ENCODE data around the gene GSN.

The GSN gene

DNA sequence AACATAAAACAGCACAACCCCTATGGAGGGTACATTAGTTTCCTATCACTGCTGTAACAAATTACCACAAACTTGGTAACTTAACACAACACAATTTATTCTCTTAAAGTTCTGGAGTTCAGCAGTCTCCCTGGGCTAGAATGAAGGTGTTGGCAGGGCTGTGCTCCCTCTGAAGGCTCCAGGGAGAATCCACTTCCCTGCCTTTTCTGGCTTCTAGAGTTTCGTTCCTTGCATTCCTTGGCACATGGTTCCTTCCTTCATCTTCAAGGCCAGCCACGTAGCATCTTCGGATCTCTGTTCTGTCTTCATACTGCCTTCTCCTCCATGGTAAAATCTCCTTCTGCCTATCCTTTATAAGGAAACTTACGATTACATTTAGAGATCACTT lies 25.0 kb upstream of the GSN start:
- H3K27me3 ChIP-seq (ENCODE audit: control insufficient read depth in 2 of 2, insufficient read depth in 2 of 2, low read length in 2 of 2) = no peaks in the 10 kb centered on the region
- H3K9ac ChIP-seq (ENCODE audit: low read depth in 1 of 2, low read length in 2 of 2) = no peak overlapping the region
- H3K4me3 ChIP-seq (ENCODE audit: low read length in 2 of 2) = no peak overlapping the region
- no peak overlapping the region for H3K27ac ChIP-seq (ENCODE audit: low read depth in 2 of 2, low read length in 2 of 2)
- H3K4me1 ChIP-seq (ENCODE audit: control insufficient read depth in 2 of 2, insufficient read depth in 2 of 2, low read length in 2 of 2) = no peaks in the 10 kb centered on the region
- peaks cover 2% of the 10 kb centered on the region in 2 donors for H3K9me3 ChIP-seq (ENCODE audit: control insufficient read depth in 2 of 2, low read length in 2 of 2)
- no peaks in the 10 kb centered on the region for H3K36me3 ChIP-seq (ENCODE audit: control insufficient read depth in 2 of 2, insufficient read depth in 2 of 2, low read length in 2 of 2)

DNA sequence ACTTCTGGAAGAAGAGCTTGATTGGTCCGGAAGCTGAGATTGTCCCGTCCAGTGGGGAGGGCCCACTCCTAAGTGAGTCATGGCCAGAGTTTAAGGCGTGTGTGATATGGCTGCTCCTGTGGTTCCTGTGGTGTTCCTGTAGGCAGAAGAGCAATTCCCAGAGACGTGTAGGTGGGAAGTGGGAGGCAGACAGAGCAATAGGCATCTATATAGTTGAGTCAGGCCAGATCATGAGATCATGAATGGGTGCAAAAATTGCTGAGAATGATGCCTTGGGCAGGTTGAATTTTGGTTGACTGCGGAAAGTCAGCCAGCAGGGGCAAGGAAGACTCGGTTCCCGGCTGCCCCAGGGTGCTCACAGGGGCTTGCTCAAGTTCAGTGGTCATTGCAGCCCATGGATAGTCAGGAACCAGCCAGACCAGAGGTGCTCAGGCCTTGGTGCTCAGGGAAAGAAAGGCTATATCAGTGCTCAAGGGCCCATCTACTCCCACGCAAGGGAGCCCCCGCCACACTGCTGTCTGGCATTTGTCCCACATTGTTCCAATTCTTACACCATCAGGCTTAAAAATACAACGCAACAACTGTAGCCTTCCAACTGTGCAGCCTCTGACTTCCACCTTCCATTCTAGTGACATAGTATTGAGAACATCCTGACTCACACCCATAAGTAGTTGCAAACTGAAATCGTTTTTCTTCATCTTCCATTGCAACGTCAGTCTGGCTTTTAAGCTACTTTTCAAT lies 21.0 kb upstream of the GSN start:
- H3K27ac ChIP-seq (ENCODE audit: low read depth in 2 of 2, low read length in 2 of 2) = no peak overlapping the region
- no peaks in the 10 kb centered on the region for H3K4me1 ChIP-seq (ENCODE audit: control insufficient read depth in 2 of 2, insufficient read depth in 2 of 2, low read length in 2 of 2)
- H3K27me3 ChIP-seq (ENCODE audit: control insufficient read depth in 2 of 2, insufficient read depth in 2 of 2, low read length in 2 of 2) = no peaks in the 10 kb centered on the region
- no peak overlapping the region for H3K4me3 ChIP-seq (ENCODE audit: low read length in 2 of 2)
- H3K9ac ChIP-seq (ENCODE audit: low read depth in 1 of 2, low read length in 2 of 2) = no peak overlapping the region
- no peaks in the 10 kb centered on the region for H3K36me3 ChIP-seq (ENCODE audit: control insufficient read depth in 2 of 2, insufficient read depth in 2 of 2, low read length in 2 of 2)
- H3K9me3 ChIP-seq (ENCODE audit: control insufficient read depth in 2 of 2, low read length in 2 of 2) = peaks cover 2% of the 10 kb centered on the region in 2 donors

DNA sequence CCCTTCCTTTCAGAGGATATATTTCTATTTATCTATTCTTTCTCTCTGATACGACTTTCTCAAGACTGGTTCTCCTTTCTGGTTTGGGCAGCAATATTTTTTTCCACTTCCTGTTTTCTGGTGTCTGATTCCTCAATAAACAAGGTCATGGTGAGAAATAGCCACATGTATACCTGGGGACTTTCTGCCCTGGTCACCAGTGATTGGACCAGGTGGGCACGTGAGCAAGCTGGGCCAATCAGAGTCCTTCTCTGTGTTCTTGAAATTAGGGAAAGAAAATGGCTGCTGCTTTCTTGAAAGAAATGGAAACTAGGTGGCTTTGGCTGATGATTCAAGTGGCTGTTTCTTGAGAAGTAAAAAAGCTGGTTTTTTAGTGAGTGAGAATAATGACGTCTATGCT lies 18.4 kb upstream of the GSN start:
- Histone ChIP-seq H3K9me3 (ENCODE audit: control insufficient read depth in 2 of 2, low read length in 2 of 2) (peaks cover 0 to under 1% of the 10 kb centered on the region in 2 donors), H3K27me3 (ENCODE audit: control insufficient read depth in 2 of 2, insufficient read depth in 2 of 2, low read length in 2 of 2) (no peaks in the 10 kb centered on the region), H3K9ac (ENCODE audit: low read depth in 1 of 2, low read length in 2 of 2) (no peak overlapping the region), H3K4me1 (ENCODE audit: control insufficient read depth in 2 of 2, insufficient read depth in 2 of 2, low read length in 2 of 2) (no peaks in the 10 kb centered on the region), H3K4me3 (ENCODE audit: low read length in 2 of 2) (no peak overlapping the region), H3K36me3 (ENCODE audit: control insufficient read depth in 2 of 2, insufficient read depth in 2 of 2, low read length in 2 of 2) (no peaks in the 10 kb centered on the region), H3K27ac (ENCODE audit: low read depth in 2 of 2, low read length in 2 of 2) (no peak overlapping the region)

DNA sequence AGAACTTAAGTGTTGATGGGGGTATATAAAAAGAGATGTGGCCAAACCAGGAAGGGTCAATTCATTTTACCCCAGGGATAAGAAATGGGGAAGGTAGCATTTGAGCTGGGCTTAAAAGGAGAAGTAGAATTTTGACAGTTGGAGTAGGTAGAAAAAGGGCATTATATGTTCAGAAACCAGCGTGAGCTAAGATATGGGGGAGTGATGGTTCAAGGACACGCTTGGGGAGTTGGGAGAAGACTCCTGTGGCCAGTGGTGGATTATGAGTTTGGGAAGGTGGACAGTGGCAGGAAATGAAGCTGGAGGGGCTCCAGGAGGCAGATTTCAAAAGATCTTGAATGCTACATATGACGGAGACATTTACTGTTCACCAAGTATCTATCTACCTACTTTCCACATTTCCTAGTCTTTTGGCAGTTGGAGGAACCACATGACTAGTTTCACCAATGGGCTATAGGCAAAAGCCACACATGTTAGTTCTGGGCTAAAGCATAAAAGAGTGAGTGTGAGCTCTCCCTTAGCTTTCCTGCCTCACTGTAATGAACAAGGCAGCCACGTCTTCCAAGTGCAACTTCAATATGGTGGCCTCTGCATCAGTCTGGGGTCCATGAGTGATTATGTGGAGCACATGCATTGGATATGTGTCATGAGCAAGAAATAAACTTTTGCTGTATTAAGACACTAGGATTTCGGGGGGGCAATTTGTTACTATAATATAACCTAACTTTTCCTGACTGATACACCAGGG lies 15.7 kb upstream of the GSN start:
- no peaks in the 10 kb centered on the region for H3K4me1 ChIP-seq (ENCODE audit: control insufficient read depth in 2 of 2, insufficient read depth in 2 of 2, low read length in 2 of 2)
- H3K9ac ChIP-seq (ENCODE audit: low read depth in 1 of 2, low read length in 2 of 2) = no peak overlapping the region
- H3K27ac ChIP-seq (ENCODE audit: low read depth in 2 of 2, low read length in 2 of 2) = no peak overlapping the region

DNA sequence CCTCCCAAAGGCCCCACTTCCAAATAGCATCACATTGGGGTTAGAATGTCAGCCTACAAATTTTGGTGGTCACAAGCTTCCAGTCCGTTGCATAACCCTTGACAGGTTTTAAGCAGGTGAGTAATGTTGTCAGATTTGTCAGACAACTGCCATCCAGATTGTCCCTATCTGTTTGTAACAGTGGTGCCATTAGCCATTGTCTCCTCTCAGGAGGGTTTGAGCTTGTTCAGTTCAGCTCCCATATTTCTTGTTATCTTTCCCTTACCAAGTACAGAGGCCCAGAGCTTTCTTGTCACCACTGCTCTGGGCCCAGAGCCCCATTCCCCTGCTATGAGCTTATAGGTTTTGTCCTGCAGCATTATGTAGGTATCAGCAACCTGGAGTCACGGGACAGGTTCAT lies 14.8 kb upstream of the GSN start:
- H3K9ac ChIP-seq (ENCODE audit: low read depth in 1 of 2, low read length in 2 of 2) = no peak overlapping the region
- no peak overlapping the region for H3K4me3 ChIP-seq (ENCODE audit: low read length in 2 of 2)
- H3K27ac ChIP-seq (ENCODE audit: low read depth in 2 of 2, low read length in 2 of 2) = no peak overlapping the region
- no peaks in the 10 kb centered on the region for H3K4me1 ChIP-seq (ENCODE audit: control insufficient read depth in 2 of 2, insufficient read depth in 2 of 2, low read length in 2 of 2)
- no peaks in the 10 kb centered on the region for H3K27me3 ChIP-seq (ENCODE audit: control insufficient read depth in 2 of 2, insufficient read depth in 2 of 2, low read length in 2 of 2)
- no peaks in the 10 kb centered on the region for H3K36me3 ChIP-seq (ENCODE audit: control insufficient read depth in 2 of 2, insufficient read depth in 2 of 2, low read length in 2 of 2)
- no peaks in the 10 kb centered on the region for H3K9me3 ChIP-seq (ENCODE audit: control insufficient read depth in 2 of 2, low read length in 2 of 2)

More for the DNA sequence above, 15.7 kb upstream of the GSN start:
- Histone ChIP-seq H3K36me3 (ENCODE audit: control insufficient read depth in 2 of 2, insufficient read depth in 2 of 2, low read length in 2 of 2) (no peaks in the 10 kb centered on the region), H3K4me3 (ENCODE audit: low read length in 2 of 2) (no peak overlapping the region), H3K9me3 (ENCODE audit: control insufficient read depth in 2 of 2, low read length in 2 of 2) (no peaks in the 10 kb centered on the region), H3K27me3 (ENCODE audit: control insufficient read depth in 2 of 2, insufficient read depth in 2 of 2, low read length in 2 of 2) (no peaks in the 10 kb centered on the region)

DNA sequence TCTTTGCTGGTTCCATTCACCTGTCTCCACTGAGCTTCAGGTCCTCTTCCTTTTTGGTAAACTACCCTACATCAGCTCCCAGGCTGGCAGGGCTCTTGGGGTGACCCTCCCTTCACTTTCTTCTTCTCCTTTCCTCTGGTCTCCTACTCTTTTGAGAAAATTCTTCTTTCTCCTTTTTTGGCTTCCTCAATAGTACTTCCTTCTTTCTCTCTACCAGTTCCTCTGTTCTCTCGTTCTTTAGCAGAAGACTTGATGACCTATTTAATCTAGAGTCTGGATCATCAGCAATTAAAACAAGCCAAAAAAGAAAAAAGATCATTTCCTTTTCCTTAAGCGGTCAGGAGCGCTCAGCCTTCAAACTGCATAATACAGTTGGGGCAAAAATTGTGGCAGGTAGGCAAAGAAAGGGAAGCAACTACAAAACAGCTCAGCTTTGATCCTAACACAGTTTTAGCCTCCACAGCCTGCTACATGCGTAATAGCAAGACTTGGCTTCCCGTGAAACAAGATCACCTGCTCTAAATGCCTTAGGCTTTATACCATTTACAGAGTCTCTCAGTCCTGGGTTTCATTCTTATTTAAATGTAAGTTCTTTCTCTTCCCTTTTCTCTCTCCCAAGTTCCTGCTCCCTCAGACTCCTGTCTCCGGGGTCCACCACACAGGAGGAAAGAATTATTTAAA lies 14.0 kb upstream of the GSN start:
- Histone ChIP-seq H3K4me1 (ENCODE audit: control insufficient read depth in 2 of 2, insufficient read depth in 2 of 2, low read length in 2 of 2) (no peaks in the 10 kb centered on the region), H3K9ac (ENCODE audit: low read depth in 1 of 2, low read length in 2 of 2) (no peak overlapping the region), H3K9me3 (ENCODE audit: control insufficient read depth in 2 of 2, low read length in 2 of 2) (no peaks in the 10 kb centered on the region), H3K27ac (ENCODE audit: low read depth in 2 of 2, low read length in 2 of 2) (no peak overlapping the region), H3K27me3 (ENCODE audit: control insufficient read depth in 2 of 2, insufficient read depth in 2 of 2, low read length in 2 of 2) (no peaks in the 10 kb centered on the region), H3K4me3 (ENCODE audit: low read length in 2 of 2) (no peak overlapping the region), H3K36me3 (ENCODE audit: control insufficient read depth in 2 of 2, insufficient read depth in 2 of 2, low read length in 2 of 2) (no peaks in the 10 kb centered on the region)

DNA sequence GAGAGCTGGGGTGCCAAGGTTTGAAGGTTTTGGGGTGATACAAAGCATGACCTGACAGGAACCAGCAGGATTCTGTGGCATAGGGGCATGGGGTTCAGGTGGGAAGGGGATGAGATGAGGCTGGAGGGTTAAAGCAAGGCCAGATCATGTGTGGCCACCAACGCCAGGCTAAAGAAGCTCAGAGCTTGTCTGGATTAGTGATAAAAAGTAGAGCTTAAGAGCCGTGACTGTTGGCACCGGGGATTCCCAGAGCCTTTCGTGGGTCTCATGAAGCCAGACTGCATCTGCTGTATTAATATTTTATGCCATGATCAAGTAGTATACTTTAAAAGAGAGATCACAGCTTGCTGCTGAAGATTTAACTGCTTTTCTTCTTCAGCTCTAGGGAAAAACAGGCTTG lies 8.5 kb upstream of the GSN start:
- H3K9ac ChIP-seq (ENCODE audit: low read depth in 1 of 2, low read length in 2 of 2) = no peak overlapping the region
- no peaks in the 10 kb centered on the region for H3K27me3 ChIP-seq (ENCODE audit: control insufficient read depth in 2 of 2, insufficient read depth in 2 of 2, low read length in 2 of 2)
- H3K36me3 ChIP-seq (ENCODE audit: control insufficient read depth in 2 of 2, insufficient read depth in 2 of 2, low read length in 2 of 2) = no peaks in the 10 kb centered on the region
- no peaks in the 10 kb centered on the region for H3K4me1 ChIP-seq (ENCODE audit: control insufficient read depth in 2 of 2, insufficient read depth in 2 of 2, low read length in 2 of 2)
- no peak overlapping the region for H3K27ac ChIP-seq (ENCODE audit: low read depth in 2 of 2, low read length in 2 of 2)
- H3K9me3 ChIP-seq (ENCODE audit: control insufficient read depth in 2 of 2, low read length in 2 of 2) = no peaks in the 10 kb centered on the region
- H3K4me3 ChIP-seq (ENCODE audit: low read length in 2 of 2) = no peak overlapping the region

DNA sequence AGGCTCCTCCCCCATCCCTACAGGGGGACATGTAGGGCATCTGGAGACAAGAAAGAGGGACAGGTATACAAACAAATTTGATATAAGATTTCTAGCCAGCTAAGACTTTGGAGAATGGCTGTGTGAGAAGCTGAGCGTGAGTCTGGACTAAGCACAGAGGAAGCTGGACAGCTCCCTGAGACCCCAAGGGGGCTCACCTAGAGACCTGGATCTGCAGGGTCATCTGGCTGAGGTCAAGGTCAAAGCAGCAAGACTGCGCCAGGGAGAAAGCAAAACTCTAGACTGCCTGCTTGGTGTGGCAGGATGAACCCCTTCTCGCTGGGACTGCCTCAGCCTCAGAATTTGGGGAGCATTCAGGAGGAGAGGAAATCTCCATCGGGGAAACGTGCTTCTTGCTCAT lies 8.0 kb upstream of the GSN start:
- H3K27ac ChIP-seq (ENCODE audit: low read depth in 2 of 2, low read length in 2 of 2) = no peak overlapping the region
- H3K4me3 ChIP-seq (ENCODE audit: low read length in 2 of 2) = no peak overlapping the region
- H3K9ac ChIP-seq (ENCODE audit: low read depth in 1 of 2, low read length in 2 of 2) = no peak overlapping the region
- H3K4me1 ChIP-seq (ENCODE audit: control insufficient read depth in 2 of 2, insufficient read depth in 2 of 2, low read length in 2 of 2) = no peaks in the 10 kb centered on the region
- H3K9me3 ChIP-seq (ENCODE audit: control insufficient read depth in 2 of 2, low read length in 2 of 2) = no peaks in the 10 kb centered on the region
- no peaks in the 10 kb centered on the region for H3K36me3 ChIP-seq (ENCODE audit: control insufficient read depth in 2 of 2, insufficient read depth in 2 of 2, low read length in 2 of 2)
- no peaks in the 10 kb centered on the region for H3K27me3 ChIP-seq (ENCODE audit: control insufficient read depth in 2 of 2, insufficient read depth in 2 of 2, low read length in 2 of 2)

DNA sequence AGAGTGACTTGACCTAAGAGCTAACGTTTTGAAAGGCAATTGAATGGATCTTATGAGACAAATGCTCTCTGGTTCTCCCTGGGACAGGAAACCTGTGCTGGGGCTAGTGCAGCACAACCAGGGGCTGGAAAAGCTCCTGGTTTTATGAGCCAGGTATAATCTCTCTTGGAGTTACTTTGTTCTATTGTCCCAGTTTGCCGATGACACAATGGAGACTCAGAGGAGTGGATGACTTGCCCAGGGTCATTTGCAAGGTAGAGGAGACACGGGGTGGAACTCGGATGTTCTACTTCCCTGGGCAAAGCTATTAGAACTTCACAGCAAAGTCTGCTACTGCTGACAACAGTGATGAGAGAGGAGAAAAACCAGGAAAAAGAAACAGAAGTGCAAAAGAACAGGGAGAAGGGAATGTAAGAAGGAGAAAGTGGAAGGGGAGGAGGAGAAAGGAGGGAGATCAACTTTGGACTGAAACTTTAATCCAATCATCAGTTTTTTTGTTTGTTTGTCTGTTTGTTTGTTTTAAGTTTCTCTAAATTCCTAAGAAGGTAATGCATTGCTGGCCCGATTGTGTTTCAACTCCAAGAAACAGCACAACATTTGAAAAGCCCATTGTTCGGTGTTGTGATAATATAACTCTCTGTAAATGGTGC lies 7.4 kb upstream of the GSN start:
- H3K36me3 ChIP-seq (ENCODE audit: control insufficient read depth in 2 of 2, insufficient read depth in 2 of 2, low read length in 2 of 2) = no peaks in the 10 kb centered on the region
- H3K9me3 ChIP-seq (ENCODE audit: control insufficient read depth in 2 of 2, low read length in 2 of 2) = no peaks in the 10 kb centered on the region
- H3K27ac ChIP-seq (ENCODE audit: low read depth in 2 of 2, low read length in 2 of 2) = no peak overlapping the region
- no peak overlapping the region for H3K4me3 ChIP-seq (ENCODE audit: low read length in 2 of 2)
- no peaks in the 10 kb centered on the region for H3K4me1 ChIP-seq (ENCODE audit: control insufficient read depth in 2 of 2, insufficient read depth in 2 of 2, low read length in 2 of 2)
- no peaks in the 10 kb centered on the region for H3K27me3 ChIP-seq (ENCODE audit: control insufficient read depth in 2 of 2, insufficient read depth in 2 of 2, low read length in 2 of 2)
- H3K9ac ChIP-seq (ENCODE audit: low read depth in 1 of 2, low read length in 2 of 2) = no peak overlapping the region

DNA sequence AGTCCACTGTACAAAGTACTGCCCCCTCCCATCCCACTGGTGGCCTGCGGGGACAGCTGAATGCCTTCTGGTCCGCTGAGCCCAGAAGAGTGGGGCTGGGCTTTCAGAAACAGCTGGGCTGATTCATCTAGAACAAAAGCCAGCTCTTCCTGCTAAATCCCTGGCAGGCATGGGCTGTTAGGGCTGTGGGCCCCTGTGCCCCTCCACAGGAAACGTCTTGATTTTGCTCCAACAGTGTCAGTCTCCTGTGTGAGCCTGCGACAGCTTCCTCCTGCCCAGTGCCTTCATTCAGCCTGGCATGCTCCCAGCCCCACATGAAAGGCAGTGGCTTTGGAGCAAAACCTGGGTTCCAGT lies 6.9 kb upstream of the GSN start:
- Histone ChIP-seq H3K27me3 (ENCODE audit: control insufficient read depth in 2 of 2, insufficient read depth in 2 of 2, low read length in 2 of 2) (no peaks in the 10 kb centered on the region), H3K9ac (ENCODE audit: low read depth in 1 of 2, low read length in 2 of 2) (no peak overlapping the region), H3K36me3 (ENCODE audit: control insufficient read depth in 2 of 2, insufficient read depth in 2 of 2, low read length in 2 of 2) (no peaks in the 10 kb centered on the region), H3K4me3 (ENCODE audit: low read length in 2 of 2) (no peak overlapping the region), H3K9me3 (ENCODE audit: control insufficient read depth in 2 of 2, low read length in 2 of 2) (no peaks in the 10 kb centered on the region), H3K27ac (ENCODE audit: low read depth in 2 of 2, low read length in 2 of 2) (no peak overlapping the region), H3K4me1 (ENCODE audit: control insufficient read depth in 2 of 2, insufficient read depth in 2 of 2, low read length in 2 of 2) (no peaks in the 10 kb centered on the region)

Data from mucosa of rectum (tissue), 2 donors.